ENCODE data around the gene ZKSCAN8. TPM values are rescaled to one million over a fixed set of nuclear protein-coding genes. Genes with fewer than 3 reads are reported as not detected.
A peak's percentile ranks its signal among the peaks of the same experiment; 100 is the strongest.
"Not testable (repeated sequence)": the region's sequence is repeated elsewhere in the genome, so short reads cannot be mapped to it uniquely, and the experiment has no call there.

The ZKSCAN8 gene
- 10.5 TPM for polyA plus RNA-seq (2013, experiment 1 of 2; ENCODE audit: insufficient read length)
- 10.9 TPM for polyA plus RNA-seq (2013, experiment 2 of 2; ENCODE audit: insufficient read length)

GRCh38 chr6:28141500-28142329 lies at the start of gene ZKSCAN8:
Gene ZKSCAN8, plus strand, starts transcription at chr6:28141883. Its CDS starts 6,525 bp downstream, at chr6:28148408.
- peak; percentile 89 for DNase-seq

- not testable (repeated sequence) for DNase-seq
Observed at GRCh38 chr6:28102222-28102621, 39.5 kb upstream of the ZKSCAN8 start.

GRCh38 chr6:28102699-28103098 lies 39.0 kb upstream of the ZKSCAN8 start:
- DNase-seq: not testable (repeated sequence)

GRCh38 chr6:28104392-28105244 lies 37.1 kb upstream of the ZKSCAN8 start:
- DNase-seq: peak; percentile 75

- DNase-seq: peak; percentile 4
Observed at GRCh38 chr6:28105245-28105639, 36.4 kb upstream of the ZKSCAN8 start.

GRCh38 chr6:28107506-28107905 lies 34.2 kb upstream of the ZKSCAN8 start:
- no peak for DNase-seq

GRCh38 chr6:28111964-28112363 lies 29.7 kb upstream of the ZKSCAN8 start:
- DNase-seq: no peak

GRCh38 chr6:28115799-28116198 lies 25.9 kb upstream of the ZKSCAN8 start:
- no peak for DNase-seq

- no peak for DNase-seq
Observed at GRCh38 chr6:28117386-28118050, 24.2 kb upstream of the ZKSCAN8 start.

GRCh38 chr6:28118217-28118616 lies 23.5 kb upstream of the ZKSCAN8 start:
- DNase-seq: no peak

- DNase-seq: no peak
Observed at GRCh38 chr6:28121876-28122275, 19.8 kb upstream of the ZKSCAN8 start.

GRCh38 chr6:28122283-28122682 lies 19.4 kb upstream of the ZKSCAN8 start:
- not testable (repeated sequence) for DNase-seq

- DNase-seq: peak; percentile 84
Observed at GRCh38 chr6:28124350-28124970, 17.2 kb upstream of the ZKSCAN8 start, which contains the start of gene ZSCAN16. Gene ZSCAN16, plus strand, starts transcription at chr6:28124609. Its CDS starts 835 bp downstream, at chr6:28125444.

GRCh38 chr6:28124971-28125353 lies 16.7 kb upstream of the ZKSCAN8 start:
- DNase-seq: no peak

- no peak for DNase-seq
Observed at GRCh38 chr6:28125401-28125800, 16.3 kb upstream of the ZKSCAN8 start.

- DNase-seq: peak; percentile 53
Observed at GRCh38 chr6:28134015-28134414, 7.7 kb upstream of the ZKSCAN8 start.

GRCh38 chr6:28134716-28135115 lies 7.0 kb upstream of the ZKSCAN8 start:
- DNase-seq: no peak

GRCh38 chr6:28135393-28135792 lies 6.3 kb upstream of the ZKSCAN8 start:
- DNase-seq: no peak

GRCh38 chr6:28136585-28137504 lies 4.8 kb upstream of the ZKSCAN8 start:
- peak; percentile 94 for DNase-seq

GRCh38 chr6:28137505-28137981 lies 4.1 kb upstream of the ZKSCAN8 start:
- peak; percentile 44 for DNase-seq
